Cardiac muscle cell (in vitro differentiated cells and primary cell): ENCODE results near the gene C2. TPM values are rescaled to one million over a fixed set of nuclear protein-coding genes. Genes with fewer than 3 reads are reported as not detected.

ENCODE experiments used
- DNase-seq, 2 donors: peaks; one replicate each; pipeline versions ENCODE4 v3.0.0 to v3.0.0-alpha.2; 2010 to 2017; ENCODE audit warnings: low read depth in 1 of 2, low spot score in 1 of 2
- H3K27ac ChIP-seq: fragments of 200-600 bp; sonication (generic); 2 replicates; pipeline ENCODE4 v1.5.1; 2016
- H3K27me3 ChIP-seq: fragments of 200-600 bp; sonication (generic); 2 replicates; pipeline ENCODE4 v1.6.0; 2016; ENCODE audit warnings: control low read depth
- H3K36me3 ChIP-seq: fragments of 200-600 bp; sonication (generic); 2 replicates; pipeline ENCODE4 v1.5.1; 2016; ENCODE audit warnings: control low read depth
- H3K4me1 ChIP-seq: fragments of 200-600 bp; sonication (generic); 2 replicates; pipeline ENCODE4 v1.8.1; 2017; ENCODE audit warnings: low read depth, mild to moderate bottlenecking, mixed run types
- H3K4me3 ChIP-seq: fragments of 200-600 bp; sonication (generic); 2 replicates; pipeline ENCODE4 v1.5.1; 2016; ENCODE audit warnings: mild to moderate bottlenecking
- H3K9me3 ChIP-seq: fragments of 200-600 bp; sonication (generic); 2 replicates; pipeline ENCODE4 v1.5.1; 2017; ENCODE audit warnings: low read depth, mild to moderate bottlenecking, control low read depth
- CTCF ChIP-seq: IDR thresholded peaks from 2 replicates; pipeline ENCODE4 v1.5.1; 2012; ENCODE audit warnings: low read depth, mild to moderate bottlenecking, low read length
- polyA plus RNA-seq: library from polyadenylated mRNA; unstranded; fragments of >200 nt; fragmentation: Nextera tagmentation; extraction: Ambion mirVana; gene quantifications from 2 replicates; pipeline ENCODE4 v1.2.1, GENCODE V29; 2016
- total RNA-seq: library from RNA; depleted of rRNA; stranded (reverse); fragments of >200 nt; gene quantifications from 2 replicates; pipeline ENCODE4 v1.2.3, GENCODE V29; 2016

The C2 gene
- total and polyA plus RNA-seq, 2 experiments from 2014 or later: 0.48 to 1.9 TPM

- Histone ChIP-seq H3K9me3 (no peaks in the 10 kb centered on the region), H3K4me3 (no peak overlapping the region), H3K27me3 (no peaks in the 10 kb centered on the region), H3K4me1 (no peaks in the 10 kb centered on the region), H3K36me3 (peaks cover 55% of the 10 kb centered on the region), H3K27ac (no peak overlapping the region)
- no peak for DNase-seq
- TF ChIP-seq CTCF: no peak
These were observed 46.9 kb upstream of the C2 start for GRCh38 chr6:31880616-31881015.

- DNase-seq: no peak
- no peaks in the 10 kb centered on the region for H3K27me3 ChIP-seq
- no peak overlapping the region for H3K4me3 ChIP-seq
- peaks cover 56% of the 10 kb centered on the region for H3K36me3 ChIP-seq
- no peaks in the 10 kb centered on the region for H3K9me3 ChIP-seq
- TF ChIP-seq CTCF: no peak
- H3K27ac ChIP-seq: no peak overlapping the region
- H3K4me1 ChIP-seq: no peaks in the 10 kb centered on the region
These were observed 46.2 kb upstream of the C2 start for GRCh38 chr6:31881136-31881859.

GRCh38 chr6:31882344-31882743 lies 45.2 kb upstream of the C2 start:
- H3K9me3 ChIP-seq: no peaks in the 10 kb centered on the region
- H3K36me3 ChIP-seq: peaks cover 62% of the 10 kb centered on the region
- no peak for TF ChIP-seq CTCF
- peak in 1 of 2 donors; percentile 39 for DNase-seq
- no peak overlapping the region for H3K27ac ChIP-seq
- H3K27me3 ChIP-seq: no peaks in the 10 kb centered on the region
- H3K4me3 ChIP-seq: no peak overlapping the region
- H3K4me1 ChIP-seq: no peaks in the 10 kb centered on the region

GRCh38 chr6:31883676-31884075 lies 43.8 kb upstream of the C2 start:
- Histone ChIP-seq H3K27me3 (no peaks in the 10 kb centered on the region), H3K9me3 (no peaks in the 10 kb centered on the region), H3K4me1 (no peaks in the 10 kb centered on the region), H3K4me3 (no peak overlapping the region), H3K27ac (no peak overlapping the region), H3K36me3 (peaks cover 74% of the 10 kb centered on the region)
- TF ChIP-seq CTCF: no peak
- no peak for DNase-seq

- TF ChIP-seq CTCF: no peak
- H3K4me1 ChIP-seq: no peaks in the 10 kb centered on the region
- H3K27me3 ChIP-seq: no peaks in the 10 kb centered on the region
- H3K27ac ChIP-seq: no peak overlapping the region
- peaks cover 82% of the 10 kb centered on the region for H3K36me3 ChIP-seq
- H3K4me3 ChIP-seq: no peak overlapping the region
- no peaks in the 10 kb centered on the region for H3K9me3 ChIP-seq
- DNase-seq: no peak
These were observed 42.9 kb upstream of the C2 start for GRCh38 chr6:31884528-31885035.
